NB4 (cell line): ENCODE results near the gene EBF4.
"Not testable (repeated sequence)": the region's sequence is repeated elsewhere in the genome, so short reads cannot be mapped to it uniquely, and the experiment has no call there.

Experiments used
- DNase-seq: peaks from one replicate; pipeline ENCODE4 v3.0.0; 2010; ENCODE audit warnings: low read depth
- H3K4me3 ChIP-seq: one replicate; pipeline ENCODE4 v1.5.1; 2011; ENCODE audit warnings: mild to moderate bottlenecking, low read depth, low read length, moderate library complexity
- CTCF ChIP-seq: IDR thresholded peaks from one replicate; pipeline ENCODE4 v1.5.1; 2012; ENCODE audit warnings: low read depth, low read length
- MYC ChIP-seq: IDR thresholded peaks from 2 replicates; pipeline ENCODE4 v1.6.1; 2011; ENCODE audit warnings: low read depth, low read length
- POLR2A ChIP-seq: IDR thresholded peaks from 2 replicates; pipeline ENCODE4 v1.6.1; 2011; ENCODE audit warnings: mild to moderate bottlenecking; ENCODE audit not compliant: insufficient read length; ENCODE audit errors: extremely low read depth
- TF ChIP-seq, protein P1 (sequence below): IDR thresholded peaks from 2 replicates; pipeline ENCODE4 v1.6.1; 2011; ENCODE audit warnings: low read depth, low read length

The EBF4 gene

GRCh38 chr20:2804852-2805688 is 112.5 kb downstream of the EBF4 start:
- DNase-seq, result peak; percentile 67
- TF ChIP-seq CTCF, result no peak
- no peak for TF ChIP-seq MYC
- TF ChIP-seq, protein P1, sequence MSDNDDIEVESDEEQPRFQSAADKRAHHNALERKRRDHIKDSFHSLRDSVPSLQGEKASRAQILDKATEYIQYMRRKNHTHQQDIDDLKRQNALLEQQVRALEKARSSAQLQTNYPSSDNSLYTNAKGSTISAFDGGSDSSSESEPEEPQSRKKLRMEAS, result no peak
- TF ChIP-seq POLR2A, result no peak
- no peak overlapping the region for H3K4me3 ChIP-seq

- no peak for DNase-seq
- no peak overlapping the region for H3K4me3 ChIP-seq
- TF ChIP-seq MYC (no peak), CTCF (no peak), POLR2A (no peak)
- TF ChIP-seq, protein P1, result no peak
These were observed 113.2 kb downstream of the EBF4 start for GRCh38 chr20:2805689-2806350.

- no peak overlapping the region for H3K4me3 ChIP-seq
- TF ChIP-seq CTCF, result no peak
- no peak for TF ChIP-seq POLR2A
- no peak for TF ChIP-seq MYC
- TF ChIP-seq, protein P1, result no peak
- no peak for DNase-seq
These were observed 113.7 kb downstream of the EBF4 start for GRCh38 chr20:2806351-2806701.

GRCh38 chr20:2807019-2807418 is 114.4 kb downstream of the EBF4 start:
- no peak for DNase-seq
- H3K4me3 ChIP-seq, result no peak overlapping the region
- no peak for TF ChIP-seq POLR2A
- TF ChIP-seq, protein P1, result no peak

DNA sequence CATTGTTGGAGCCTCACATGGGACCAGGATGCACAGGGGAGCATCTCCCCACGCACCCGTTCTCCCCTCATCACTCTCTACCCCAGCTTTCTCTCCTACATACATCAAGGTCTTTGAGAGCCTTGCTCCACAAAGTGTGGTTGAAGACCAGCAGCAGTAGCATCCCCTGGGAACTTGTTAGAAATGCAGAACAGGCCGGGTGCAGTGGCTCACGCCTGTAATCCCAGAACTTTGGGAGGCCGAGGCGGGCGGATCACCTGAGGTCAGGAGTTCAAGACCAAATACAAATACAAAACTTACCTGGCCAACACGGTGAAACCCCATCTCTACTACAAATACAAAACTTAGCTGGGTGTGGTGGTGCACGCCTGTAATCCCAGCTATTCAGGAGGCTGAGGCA is 115.3 kb downstream of the EBF4 start:
- H3K4me3 ChIP-seq, DNase-seq: not testable (repeated sequence)

GRCh38 chr20:2809690-2810089 is 117.1 kb downstream of the EBF4 start:
- H3K4me3 ChIP-seq, result no peak overlapping the region
- TF ChIP-seq CTCF, result no peak
- TF ChIP-seq MYC, result no peak
- TF ChIP-seq, protein P1, result no peak
- TF ChIP-seq POLR2A, result no peak
- no peak for DNase-seq
